ENCODE measurements around the gene SIMC1.
A peak's percentile ranks its signal among the peaks of the same experiment; 100 is the strongest.

SIMC1 gene

GRCh38 chr5:176317534-176318374, 79.5 kb downstream of the SIMC1 start:
- DNase-seq, result no peak

DNA sequence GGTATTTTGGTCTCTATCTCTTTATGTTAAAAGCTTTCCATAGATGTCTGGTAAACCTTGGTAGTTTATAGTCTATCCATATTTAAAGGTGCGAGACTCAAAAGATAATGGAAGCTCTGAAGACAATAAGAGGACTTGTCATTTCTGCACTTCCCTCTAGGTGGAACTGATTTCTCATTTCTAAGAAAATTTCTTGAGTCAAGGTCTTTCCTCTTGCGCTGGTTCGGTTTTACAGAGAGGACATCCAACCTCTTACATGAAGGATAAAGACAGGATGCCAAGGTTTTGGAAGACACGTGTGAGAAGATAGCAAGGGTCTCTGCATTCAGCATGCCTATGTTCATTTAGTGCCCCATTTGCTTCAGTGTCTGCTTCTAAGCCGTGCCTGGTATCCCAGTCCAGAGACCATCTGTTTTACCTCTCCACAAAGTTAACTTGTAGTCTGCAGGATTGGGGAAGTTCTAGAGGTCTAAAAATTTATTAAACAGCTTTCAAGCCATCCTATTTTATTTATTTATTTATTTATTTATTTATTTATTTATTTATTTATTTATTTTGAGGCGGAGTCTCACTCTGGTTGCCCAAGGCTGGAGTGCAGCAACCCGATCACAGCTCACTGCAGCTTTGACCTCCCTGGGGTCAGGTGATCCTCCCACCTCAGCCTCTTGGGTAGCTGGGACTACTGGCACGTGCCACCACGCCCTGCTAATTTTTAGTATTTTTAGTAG, 81.8 kb downstream of the SIMC1 start:
- DNase-seq, result no peak

DNA sequence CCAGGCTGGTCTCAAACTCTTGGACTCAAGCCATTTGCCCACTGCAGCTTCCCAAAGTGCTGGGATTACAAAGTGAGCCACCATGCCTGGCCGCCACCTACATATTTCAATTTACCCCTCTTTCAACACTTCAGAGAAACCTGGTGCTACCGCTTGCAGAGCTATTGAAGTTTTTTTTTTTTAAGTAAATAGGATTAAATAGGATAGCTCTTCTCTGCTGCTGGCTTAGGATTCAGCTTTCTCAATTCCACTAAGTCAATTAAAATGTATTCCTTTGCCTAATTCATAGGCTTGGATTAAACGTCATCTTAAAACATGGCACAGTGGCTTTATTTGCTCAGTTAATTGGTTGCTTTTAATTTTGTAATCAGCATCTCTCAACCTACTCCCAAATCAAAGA, 82.4 kb downstream of the SIMC1 start:
- DNase-seq, result no peak

- DNase-seq, result no peak
Measured at GRCh38 chr5:176334031-176334770, 96.0 kb downstream of the SIMC1 start.

DNA sequence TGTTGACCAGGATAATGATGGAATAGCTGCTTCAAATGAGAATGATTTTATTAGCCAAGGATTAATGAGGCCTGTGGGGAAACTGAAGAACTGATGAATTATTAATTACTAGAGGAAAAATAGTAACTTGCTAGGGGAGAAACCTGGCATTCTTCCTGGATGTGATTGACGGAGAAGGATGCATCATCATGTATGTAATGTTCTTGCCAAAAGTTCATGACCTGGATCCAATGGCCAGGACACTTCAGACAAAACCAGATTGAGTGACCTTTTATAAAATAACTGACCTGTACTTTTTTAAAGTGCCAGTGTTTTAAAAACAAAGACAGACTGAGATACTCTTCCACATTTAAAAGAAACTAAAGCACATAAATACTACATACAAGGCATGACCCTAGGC, 99.7 kb downstream of the SIMC1 start:
- no peak for DNase-seq

- no peak for DNase-seq
Measured at GRCh38 chr5:176339304-176339703, 101.1 kb downstream of the SIMC1 start.

DNA sequence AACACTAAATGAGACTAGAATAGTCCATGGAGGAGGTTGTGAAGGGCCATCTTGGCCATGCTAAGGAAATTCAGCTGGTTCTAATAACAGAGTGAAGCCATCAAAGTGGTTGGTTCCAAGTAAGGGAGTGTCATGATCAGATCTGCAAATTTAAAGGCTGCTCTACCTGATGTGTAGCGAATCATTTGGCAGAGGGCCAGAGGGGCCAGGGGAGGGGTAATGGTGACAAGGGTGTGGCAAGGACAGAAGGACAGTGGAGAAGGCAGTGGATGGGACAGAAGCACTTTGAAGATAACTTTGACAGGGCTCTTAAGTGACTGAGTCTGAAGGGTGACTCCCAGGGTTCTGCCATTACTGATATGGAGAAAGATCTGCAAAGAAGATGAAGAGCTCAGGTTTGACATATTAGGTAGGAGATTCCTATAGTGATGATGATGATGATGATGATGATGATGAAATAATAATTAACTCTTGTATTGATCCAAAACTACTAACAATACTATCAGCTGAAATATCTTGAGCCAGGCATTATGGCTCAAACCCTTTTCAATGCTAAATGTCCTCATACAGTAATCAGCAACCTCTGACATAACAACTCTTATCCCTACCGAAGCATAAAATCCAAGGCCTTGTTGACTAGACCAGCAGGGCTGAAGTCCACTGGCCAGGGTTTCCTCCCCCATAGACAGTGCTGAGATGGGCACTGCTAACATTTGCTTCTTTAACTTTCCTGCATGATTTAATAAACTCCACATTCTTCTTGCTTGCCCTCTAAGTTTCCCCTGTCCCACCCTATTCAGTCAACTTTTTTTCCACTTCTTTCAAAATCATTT, 103.3 kb downstream of the SIMC1 start:
- no peak for DNase-seq

DNA sequence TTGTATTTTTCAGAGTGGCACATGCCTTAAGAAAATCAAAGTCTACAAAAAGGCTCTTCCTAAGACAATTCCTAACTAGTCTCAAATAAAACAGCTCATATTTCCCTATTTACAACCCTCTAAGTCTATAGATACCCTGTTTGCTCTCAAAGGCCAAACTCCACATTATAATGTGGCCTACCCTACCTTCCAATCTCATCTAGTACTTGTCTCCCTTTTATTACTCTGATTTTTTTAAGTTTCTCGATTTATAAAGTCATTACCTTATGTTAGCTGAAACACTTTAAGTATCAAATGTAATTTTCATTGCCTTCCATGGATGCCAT, 103.9 kb downstream of the SIMC1 start:
- DNase-seq, result no peak

DNA sequence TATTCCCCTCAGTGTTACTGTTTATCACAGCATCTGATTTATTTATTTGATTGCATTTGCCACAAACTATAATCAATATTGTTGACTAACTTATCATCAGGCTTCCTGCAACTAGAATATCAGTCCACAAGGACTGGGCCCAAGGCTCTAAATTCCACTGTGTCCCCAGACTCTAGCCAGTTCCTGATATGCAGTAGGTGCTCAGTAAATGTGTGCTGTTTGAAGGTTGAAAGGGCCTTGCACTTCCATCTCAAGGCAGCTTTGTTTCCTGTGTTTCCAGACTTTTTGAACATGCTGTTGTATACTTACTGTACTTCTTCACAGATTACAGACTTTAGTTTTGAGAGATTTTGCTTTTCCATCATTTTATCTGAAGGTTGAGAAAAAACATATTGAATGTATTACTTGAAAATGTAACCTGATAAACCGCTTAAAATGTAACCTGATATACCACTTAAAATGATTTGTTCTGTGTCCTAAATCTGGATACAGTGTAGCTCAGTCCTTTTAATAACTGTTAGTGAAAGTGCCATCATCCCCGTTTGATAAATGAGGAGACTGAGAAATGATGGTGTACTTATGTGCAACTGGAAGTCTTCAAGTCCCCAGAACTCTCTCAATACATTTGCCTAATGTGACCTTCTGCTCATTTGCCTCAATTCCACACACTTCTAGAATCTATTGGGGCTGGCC, 104.7 kb downstream of the SIMC1 start:
- no peak for DNase-seq

GRCh38 chr5:176350416-176350815, 112.2 kb downstream of the SIMC1 start:
- DNase-seq, result no peak

DNA sequence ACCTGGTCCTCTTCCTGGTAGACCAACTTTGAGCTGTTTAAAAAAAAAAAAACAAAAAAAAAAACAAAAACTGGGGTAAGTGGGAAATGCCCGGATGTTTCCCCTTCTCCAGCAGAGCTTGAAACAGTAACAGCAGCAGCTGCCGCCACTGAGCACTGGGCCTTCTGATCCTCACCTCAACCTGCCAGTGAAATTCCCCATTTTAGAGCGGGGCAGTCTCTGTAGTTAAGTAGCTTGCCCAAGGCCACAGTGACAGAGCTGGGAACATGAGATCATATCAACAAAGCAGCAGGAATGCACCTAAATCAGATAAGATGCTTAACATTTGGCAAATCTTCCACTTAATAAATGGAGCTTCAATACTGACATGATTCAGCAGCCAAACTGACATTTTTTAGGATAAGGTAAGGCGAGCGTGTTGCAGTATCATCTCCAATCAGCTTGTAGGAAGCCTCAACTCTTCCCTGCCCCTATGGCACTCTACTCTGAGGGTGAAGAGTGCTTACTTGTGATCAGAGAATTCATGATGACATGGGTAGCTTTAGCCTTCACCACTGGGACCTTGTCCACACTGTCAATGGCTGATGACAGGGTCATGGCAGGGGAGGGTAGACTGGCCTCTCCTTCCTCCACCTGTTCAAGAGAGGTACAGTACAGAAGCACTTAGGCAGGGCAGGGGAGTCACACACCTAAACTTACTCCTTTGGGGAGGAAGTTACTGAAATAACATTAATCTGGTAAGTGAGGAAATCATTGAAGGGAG, 114.1 kb downstream of the SIMC1 start:
- DNase-seq, result no peak

DNA sequence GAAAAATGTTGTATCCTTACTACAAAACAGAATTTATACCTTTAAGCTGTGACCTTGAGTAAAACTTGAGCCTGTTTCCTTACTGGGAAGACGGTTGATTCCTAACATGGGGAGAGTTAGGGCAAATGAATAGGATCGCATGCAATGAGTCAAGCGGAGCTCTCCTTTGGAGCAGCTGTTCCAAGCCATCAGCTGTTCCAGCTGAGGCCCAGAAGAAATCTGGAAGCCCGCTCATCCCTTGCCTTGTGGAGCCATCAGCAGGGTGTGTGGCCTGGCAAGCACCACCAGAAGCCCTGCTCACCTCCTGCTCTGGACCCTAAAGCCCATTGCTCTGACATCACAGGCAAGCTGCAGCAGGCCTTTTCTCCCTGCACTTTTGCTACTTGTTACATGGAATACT, 115.3 kb downstream of the SIMC1 start:
- no peak for DNase-seq

- no peak for DNase-seq
Measured at GRCh38 chr5:176355400-176356178, 117.4 kb downstream of the SIMC1 start.

- DNase-seq, result no peak
Measured at GRCh38 chr5:176356179-176356566, 117.9 kb downstream of the SIMC1 start.

GRCh38 chr5:176359658-176360057, 121.4 kb downstream of the SIMC1 start:
- no peak for DNase-seq

GRCh38 chr5:176360894-176361436, 122.7 kb downstream of the SIMC1 start:
- no peak for DNase-seq

DNA sequence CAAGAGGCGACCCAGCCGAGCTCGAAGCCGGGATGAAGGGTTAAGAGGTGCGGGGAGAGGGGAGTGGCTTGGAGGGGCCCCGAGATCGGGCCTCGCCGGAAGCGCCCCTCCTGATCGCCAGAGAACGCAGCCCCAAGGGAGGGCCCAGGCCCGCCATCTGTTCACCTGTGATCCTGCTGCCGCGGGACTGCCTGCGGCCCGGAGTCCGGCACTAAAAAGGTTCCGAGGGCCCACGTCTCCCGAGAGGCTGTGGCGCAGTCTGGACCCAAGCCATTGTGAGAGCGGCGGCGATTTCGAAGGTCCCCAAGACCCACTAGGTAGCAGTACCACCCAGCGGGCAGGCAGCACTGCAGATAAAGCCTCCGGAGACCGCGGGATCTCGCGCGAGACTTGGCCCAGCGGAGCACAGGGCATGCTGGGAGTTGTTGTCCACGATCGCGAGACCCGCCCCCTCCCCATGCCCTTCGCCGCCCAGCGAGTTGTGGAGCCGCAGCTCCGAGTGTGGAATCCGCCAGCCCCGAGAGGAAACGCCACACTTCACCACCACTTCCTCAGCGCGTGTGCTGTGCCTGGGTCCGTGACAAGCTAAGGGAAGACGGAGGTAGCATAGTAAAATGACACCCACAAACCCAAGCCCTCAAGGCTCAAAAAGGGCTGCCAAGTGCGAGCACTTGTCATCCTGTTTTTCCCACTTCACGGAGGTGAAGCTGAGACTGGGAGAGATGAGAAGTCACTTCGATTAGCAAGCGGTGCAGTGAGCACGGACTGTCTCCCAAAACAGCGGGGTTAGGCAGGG, 123.4 kb downstream of the SIMC1 start, which contains the start of gene KIAA1191:
TSS of gene KIAA1191 (minus strand) at position 328 of the 796 bp plus-strand sequence. CDS start 2,256 bp downstream, outside the sequence.
- DNase-seq, result peak; percentile 86

DNA sequence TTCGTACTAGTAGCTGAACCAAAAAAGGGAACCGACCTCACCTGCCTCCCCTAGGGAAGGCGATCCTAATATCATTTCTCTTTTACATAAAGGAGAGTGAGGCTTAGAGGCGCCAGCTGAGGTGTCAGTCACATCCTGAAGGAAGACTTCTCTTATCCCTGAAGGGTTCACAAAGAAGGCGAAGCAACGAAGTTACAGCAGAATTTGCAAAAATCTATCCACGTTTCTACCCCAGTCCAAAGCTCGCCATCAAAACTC, 123.9 kb downstream of the SIMC1 start:
- no peak for DNase-seq

- no peak for DNase-seq
Measured at GRCh38 chr5:176364765-176365350, 126.6 kb downstream of the SIMC1 start.
